Activated CD8-positive, alpha-beta memory T cell treated with anti-CD3 and anti-CD28 coated beads for 1 hour (primary cell): ENCODE data around the gene MYO1B.

Experiments used
- DNase-seq, 2 donors: peaks; one replicate each; pipeline ENCODE4 v3.0.0-alpha.2; 2020; ENCODE audit warnings: low read depth in 1 of 2; ENCODE audit errors: extremely low read depth in 1 of 2

MYO1B gene

DNA sequence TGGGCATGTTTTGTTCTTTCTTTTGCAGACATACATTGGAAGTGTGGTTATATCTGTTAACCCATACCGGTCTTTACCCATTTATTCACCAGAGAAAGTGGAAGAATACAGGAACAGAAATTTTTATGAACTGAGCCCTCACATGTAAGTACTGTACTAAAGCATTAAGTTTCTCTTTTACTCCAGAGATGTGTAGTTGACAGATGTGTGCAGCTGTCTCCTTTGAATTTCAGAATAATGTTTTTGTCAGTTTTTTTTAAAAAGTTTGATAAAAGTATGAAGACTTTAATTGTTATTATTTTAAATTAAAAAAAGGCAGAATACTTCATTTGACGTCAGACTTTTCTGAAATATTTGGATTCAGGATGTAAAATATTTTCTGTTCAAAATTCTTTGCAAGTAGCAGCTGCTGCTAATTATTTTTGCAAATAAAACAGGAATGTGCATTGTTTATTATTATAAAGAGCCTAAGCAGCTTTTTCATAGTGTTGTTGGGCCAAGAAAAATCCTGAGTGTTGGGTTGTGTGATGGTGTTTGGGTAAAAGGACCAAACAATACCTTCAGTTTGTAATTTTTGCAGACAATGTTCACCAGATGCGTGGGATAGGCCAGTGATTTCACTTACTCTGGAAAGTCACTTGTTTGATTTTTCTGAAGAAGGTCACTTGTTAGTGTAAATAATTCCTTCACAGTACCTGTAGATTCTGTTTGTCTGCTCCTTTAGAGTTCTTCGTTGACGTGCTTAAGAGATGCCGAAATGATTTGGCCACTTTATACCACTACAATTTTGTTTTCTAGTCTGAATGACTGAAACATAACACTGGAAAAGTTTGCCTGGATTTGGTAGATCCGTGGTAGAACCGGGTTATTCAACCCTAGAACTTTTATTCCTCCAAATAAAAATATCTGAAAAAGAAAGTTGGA is 51.1 kb downstream of the MYO1B start:
- no peak for DNase-seq

DNA sequence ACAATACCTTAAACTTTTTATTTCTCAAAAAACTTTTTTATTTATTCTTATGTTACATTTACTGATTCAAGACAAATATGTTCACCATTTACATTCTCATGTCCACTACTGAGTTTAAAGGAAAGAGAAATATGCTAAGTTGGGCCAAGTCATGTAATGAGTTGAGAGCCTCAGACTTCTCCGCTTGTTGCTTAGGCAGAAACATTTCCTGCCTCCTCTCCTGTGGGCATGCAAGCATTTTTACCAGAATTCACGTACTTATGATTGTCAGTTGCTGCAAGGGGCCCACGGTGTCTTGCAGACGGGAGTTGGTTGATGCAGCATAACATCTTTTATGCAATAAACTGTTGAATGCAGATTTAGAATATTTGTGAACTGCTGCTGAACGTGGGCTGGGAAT is 51.8 kb downstream of the MYO1B start:
- DNase-seq = no peak

- DNase-seq = no peak
Observed at GRCh38 chr2:191298306-191298705, 53.1 kb downstream of the MYO1B start.

DNA sequence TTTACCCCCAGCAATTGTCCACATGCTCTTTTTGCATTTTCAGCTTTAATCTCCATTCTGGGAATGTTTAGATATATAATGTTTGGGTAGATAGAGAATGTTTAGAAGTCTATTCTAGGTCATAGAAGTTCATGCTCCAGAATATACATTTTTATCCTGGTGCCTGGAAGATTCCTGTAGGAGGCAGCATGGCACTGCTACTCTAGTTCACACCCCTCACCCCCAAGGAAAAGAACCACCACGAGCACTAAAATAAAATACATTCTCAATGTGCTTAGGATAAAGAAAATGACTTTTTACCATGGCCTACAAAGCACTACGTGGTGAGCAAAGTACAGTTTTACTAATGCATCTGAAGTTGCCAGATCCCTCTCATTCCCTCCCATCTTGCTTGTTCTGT is 53.8 kb downstream of the MYO1B start:
- no peak for DNase-seq

- DNase-seq = no peak
Observed at GRCh38 chr2:191299866-191300265, 54.7 kb downstream of the MYO1B start.

DNA sequence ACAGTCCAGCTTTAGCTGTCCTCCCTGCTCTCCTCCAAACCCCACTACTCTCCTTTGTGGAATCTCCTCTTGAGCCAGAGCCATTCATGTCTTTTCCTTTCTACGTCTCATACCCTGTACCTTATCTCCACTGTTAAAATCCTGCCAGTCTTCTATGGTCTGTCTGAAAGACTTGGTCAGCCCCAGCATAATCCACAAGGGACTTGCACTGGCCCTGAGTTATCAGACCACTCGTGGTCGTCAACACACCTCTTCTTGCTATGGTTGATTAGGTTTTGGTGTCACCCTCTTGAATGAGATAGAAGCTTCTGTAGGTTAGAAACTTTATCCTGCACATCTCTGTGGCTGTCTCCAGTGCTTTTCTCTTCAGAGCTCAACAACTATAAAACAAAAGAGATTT is 56.8 kb downstream of the MYO1B start:
- DNase-seq = no peak

DNA sequence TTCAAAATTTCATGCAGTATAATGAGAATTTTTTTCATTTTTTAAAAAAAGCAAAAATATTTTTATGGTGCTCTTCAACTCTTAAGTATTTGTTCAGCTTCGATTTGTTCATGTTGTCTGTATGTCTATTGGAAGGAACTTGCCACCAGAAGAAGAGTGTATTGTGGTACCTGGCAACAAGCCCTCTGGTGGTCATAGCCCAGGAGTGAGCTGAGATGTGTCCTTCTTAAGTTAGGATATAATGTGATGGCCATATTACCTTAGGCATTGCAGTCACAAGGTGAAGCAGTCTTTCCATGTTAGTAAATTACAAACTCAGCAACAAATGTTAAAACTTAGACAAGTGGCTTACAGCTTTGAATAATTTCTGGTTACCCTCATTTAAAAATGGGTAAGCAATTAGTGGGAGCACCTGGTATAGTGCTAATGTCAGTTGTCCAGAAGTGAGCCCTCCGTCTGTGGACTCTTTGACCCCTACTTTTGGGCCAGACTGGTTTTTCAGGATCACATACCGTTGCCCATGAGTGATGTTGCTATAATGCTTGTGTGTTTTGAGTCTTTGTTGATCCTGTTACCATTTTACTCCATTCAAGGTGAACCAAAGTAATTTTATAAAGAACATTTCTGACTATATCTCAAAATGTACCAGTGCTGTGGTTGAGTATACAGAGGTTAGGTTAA is 57.4 kb downstream of the MYO1B start:
- DNase-seq = no peak

GRCh38 chr2:191303140-191304005 is 58.2 kb downstream of the MYO1B start:
- no peak for DNase-seq

DNA sequence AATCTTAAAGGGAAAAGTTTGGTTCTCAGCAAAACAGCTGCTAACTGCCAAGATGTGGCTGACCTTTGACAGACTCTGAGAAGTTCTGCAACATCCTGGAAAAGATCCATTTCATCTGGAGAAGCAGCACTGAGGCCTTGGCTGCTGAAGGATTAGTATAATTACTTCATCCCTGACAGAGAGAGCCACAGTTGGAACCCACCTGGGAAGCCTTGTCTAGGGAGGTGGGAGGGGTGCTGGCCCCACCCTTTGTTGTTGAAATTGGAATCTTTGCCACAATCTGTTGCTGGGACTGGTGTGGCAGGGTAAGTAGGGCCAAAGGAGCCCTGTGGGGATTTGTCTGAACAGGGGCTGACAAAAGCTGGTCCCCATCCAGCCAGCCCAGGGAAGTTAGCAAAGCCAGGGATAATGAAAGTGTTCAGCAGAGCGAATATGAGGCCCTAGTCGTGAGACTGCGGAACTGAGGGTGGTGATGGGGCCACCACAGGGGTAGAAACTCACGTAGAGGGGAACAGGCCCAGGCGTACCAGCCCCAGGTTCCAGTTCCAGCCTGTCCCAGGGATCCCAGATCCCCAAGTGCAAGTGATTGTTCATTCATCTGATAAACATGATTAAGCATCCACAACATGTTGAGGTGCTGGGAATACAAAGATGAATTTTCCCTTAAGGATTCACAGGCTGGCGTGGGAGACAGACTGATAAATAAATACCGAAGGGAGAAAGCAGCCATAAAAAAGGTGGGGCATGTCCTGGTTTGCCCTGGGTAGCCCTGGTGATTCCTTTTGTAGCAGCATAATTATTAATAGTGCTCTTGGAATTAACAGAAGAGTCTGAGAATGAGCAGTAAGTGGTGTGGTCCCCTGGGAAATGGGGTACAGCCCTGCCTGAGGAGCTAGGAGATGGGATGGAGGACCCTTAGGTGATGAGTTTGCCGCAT is 60.0 kb downstream of the MYO1B start:
- DNase-seq = no peak

GRCh38 chr2:191308026-191308425 is 62.8 kb downstream of the MYO1B start:
- no peak for DNase-seq

DNA sequence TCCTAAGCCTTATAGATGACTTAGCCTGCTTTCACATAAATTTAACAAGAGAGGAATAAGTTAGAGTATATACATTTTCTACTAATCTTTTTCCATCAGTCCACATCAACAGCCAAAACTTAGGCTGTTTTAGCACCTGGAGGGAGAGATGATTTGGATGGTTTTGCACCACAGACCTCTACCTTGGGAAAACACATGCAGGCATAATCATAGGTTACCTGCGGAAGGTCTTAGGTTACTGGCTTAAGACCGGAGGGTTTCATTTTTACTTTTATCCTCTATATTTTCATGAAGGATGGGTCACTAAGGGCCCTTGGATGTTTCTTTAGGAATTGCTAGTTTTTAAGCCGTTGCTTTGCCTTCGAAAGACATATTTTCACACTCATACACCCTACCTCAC is 66.0 kb downstream of the MYO1B start:
- no peak for DNase-seq

DNA sequence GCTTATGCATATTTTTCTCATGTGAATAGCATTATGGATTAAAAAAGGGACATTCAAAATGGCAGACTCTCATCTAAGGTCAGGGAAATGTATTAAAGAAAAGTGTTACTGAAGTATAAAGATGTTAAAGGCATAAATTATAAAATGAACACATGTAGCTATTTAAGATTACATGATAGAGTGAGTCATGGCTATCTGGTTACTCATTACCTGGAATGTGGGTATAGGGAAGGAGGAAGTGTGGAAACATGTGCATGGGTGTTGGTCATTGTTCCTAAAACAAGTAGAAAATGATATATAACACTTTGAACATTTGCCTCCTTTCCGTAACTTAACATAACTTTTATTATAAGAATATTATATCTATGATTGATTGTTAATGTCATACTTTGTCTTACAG is 66.4 kb downstream of the MYO1B start:
- DNase-seq = no peak

DNA sequence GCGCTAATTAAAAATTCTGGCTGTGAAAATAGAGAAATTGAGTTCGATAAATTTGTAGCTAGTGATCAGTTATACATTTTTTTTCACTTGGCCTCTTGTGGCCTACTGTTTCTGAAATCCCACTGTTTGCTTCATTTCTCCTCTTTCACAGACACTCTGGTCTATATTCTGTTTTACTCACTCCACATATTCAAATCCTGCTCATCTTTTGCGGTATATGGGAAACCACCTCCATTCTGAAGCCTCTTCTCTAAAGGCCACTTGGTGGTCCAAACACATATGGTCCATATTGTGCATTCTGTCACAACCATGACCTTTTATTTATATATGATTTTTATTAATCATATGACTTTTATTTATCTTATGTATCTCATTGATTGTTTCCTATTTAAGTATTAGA is 67.0 kb downstream of the MYO1B start:
- DNase-seq = no peak

DNA sequence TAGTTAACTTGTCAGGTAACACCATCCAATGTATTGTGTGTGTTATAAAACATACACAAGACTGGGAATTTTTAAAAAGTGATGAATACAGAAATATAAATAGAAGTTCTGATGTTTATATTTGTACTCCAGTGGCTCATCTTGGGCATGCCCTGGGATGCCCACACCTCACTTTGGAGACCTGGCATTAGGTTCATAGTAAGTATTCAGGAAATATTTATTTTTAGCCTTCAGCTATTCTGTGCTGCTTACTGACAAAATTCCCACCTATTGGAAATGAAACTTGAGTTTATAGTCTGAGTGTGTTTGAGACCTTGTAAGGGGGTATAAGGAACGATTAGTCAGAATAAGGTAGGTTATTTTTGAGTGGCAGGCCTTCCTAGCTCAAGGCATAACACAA is 67.5 kb downstream of the MYO1B start:
- DNase-seq = no peak

DNA sequence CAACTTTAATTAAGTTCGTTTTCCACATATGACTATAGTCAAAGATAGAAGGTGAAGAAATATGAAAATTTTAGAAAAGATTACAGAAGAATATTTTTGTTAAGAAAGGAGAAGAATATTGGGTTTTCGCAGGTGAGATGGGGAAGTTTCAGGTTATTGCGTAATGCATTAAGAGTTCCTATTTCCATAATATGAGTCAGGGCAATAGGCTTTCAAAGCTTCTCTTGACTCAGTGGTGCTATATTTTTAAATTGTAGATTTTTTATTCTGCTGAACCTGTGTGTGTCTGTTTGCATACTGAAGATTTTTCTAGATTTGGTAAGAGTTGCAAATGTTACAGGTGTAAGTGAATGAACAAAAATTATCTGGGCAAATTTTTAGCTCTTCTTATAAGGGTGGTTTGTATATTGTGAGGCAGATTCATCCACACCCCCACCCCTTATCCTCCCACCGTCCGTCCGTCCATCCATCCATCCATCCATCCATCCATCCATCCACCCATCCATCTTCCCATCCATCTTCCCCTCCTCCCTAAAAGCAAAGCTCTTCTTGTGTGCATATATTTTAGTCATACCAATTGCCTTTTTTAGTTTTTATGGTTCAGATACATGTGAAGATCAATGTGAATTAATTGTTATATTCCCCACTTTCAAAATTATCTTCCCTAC is 69.6 kb downstream of the MYO1B start:
- no peak for DNase-seq

DNA sequence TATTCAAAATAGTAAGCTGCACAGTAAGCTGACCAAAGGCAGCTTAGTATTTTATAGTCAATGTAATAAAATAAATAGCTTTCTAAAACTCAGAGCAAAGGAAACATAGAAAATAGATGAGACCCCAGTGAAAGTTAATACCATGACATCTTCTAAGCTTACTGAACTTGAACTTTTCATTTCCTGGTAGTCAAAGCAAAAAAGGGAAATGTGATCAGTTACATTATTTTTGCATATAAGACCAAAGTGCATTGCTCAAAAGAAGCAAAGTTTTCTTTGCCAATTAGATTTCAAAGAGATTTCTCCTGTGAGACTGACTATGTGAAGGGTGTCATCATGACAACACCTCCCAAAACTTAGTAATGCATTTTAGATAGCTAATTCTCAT is 70.2 kb downstream of the MYO1B start:
- no peak for DNase-seq

GRCh38 chr2:191316246-191316994 is 71.2 kb downstream of the MYO1B start:
- DNase-seq = no peak

DNA sequence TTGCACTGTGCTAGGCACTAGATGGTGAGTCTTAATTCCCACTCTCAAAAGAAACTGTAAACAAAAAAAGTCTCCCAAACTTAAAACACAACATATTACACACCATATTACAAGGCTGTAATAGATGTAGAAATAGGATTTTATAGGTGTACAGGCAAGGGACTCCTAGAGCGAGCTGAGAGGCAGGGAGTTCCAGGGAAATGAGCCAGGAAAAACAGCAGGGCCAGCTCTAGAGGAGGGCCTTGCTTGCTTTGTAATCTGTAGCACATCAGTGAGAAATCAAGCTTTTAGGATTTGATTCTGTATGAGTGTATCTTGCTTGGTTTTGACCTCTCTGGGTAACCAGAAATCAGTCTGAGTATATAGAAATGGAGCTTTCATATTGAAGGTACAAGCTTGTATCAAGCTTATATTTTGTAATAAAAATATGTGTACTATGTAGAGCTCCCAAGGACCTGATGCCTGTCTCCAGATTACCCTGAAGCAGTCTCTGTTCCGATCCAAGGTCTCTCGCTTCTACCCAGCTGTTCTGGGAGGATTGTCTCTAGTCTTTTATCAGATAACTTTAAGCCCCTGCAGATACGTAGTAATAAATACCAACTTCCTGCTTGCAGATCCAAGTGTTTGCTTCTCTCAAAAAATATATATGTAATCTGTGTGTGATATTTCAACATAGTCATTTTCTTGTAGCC is 73.0 kb downstream of the MYO1B start:
- no peak for DNase-seq

- DNase-seq = no peak
Observed at GRCh38 chr2:191318729-191319078, 73.5 kb downstream of the MYO1B start.
